ENCODE results near the gene KATNAL2. TPM values are rescaled to one million over a fixed set of nuclear protein-coding genes. Genes with fewer than 3 reads are reported as not detected.
"Not testable (repeated sequence)": the region's sequence is repeated elsewhere in the genome, so short reads cannot be mapped to it uniquely, and the experiment has no call there.

The KATNAL2 gene
- total RNA-seq, 2 donors from 2014 or later = 0.88 to 2.0 TPM

GRCh38 chr18:46915800-46916550 lies 1.4 kb upstream of the KATNAL2 start:
- Mint-ChIP-seq H3K27ac (peak overlapping the region; percentile 86 to 88), H3K36me3 (peaks cover 5 to 46% of the 10 kb centered on the region in 2 donors), H3K9me3 (no peaks in the 10 kb centered on the region)
- no peak for DNase-seq (ENCODE audit: low spot score in 2 of 2)
- ATAC-seq = no peak

DNA sequence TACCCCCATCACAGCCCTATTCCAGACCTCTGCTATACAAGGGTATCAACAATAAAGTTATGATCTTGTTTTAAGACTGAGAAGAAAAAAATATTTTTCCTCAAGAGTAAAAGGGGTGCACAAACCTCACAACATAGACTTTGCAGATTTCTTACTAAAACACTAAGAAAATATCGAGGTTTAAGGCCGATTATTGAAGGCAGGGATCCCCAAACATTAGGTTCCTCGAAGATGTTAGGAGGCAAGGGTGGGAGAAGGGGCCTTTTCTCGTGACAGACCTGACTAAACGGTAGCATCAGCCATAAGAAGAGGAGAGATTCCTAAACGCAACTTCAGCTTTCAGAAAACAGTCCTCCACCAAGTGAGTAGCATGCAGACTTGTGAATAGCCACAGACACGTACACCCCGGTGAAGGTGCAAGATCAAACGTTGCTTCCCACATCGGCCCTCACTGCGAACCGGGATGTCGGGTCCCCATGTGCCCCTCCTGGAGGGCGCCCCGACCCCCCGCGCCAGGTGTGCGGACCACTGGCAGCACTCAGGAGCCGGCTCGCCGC lies 773 bp upstream of the KATNAL2 start:
- peak in 1 of 2 donors; percentile 39 for DNase-seq (ENCODE audit: low spot score in 2 of 2)
- Mint-ChIP-seq H3K9me3 (no peaks in the 10 kb centered on the region), H3K36me3 (peaks cover 5 to 46% of the 10 kb centered on the region in 2 donors), H3K27ac (peak overlapping the region; percentile 86 to 88)
- ATAC-seq = peak; percentile 46 to 56

DNA sequence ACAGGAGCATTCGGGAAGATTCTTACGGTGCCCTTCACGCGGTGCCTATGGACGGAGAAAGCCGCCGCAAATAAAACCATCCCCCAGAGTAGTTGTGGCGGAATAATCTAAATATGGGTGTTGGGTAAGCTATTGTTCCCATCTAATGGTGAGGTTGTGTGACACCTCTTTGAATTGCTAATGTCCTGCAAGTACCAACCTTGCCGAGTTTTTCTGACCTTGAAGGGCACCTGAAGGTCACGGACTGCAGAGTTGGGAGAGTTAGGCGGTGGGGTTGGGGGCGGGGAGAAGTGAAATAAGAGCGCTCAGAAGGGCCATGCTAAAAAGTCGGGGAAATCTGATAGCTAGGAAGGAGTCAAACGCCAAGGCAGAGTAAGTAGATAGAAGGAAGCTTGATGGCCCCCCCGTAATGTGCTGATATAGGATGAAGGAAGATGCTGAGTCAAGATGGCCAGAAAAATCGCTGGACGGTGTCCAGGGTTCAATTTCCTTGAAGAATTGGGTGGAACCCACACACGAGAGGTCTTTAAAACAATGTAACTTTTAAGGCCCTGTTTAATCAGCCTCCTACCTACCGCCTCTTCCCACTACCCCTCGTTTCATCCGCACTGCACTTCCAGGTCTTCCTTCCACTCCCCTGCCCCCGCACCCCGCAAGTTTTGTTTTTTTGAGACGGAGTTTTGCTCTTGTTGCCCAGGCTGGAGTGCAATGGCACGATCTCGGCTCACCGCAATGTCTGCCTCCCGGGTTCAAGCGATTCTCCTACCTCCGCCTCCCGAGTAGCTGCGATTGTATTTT lies 600 bp downstream of the KATNAL2 start:
- ATAC-seq (no peak), DNase-seq (ENCODE audit: low spot score in 2 of 2) (no peak)
- H3K36me3 Mint-ChIP-seq = peaks cover 5 to 46% of the 10 kb centered on the region in 2 donors
- H3K9me3 Mint-ChIP-seq = no peaks in the 10 kb centered on the region
- peak overlapping the region; percentile 79 to 86 for H3K27ac Mint-ChIP-seq

GRCh38 chr18:46920067-46920466 lies 2.7 kb downstream of the KATNAL2 start:
- Mint-ChIP-seq H3K9me3 (no peaks in the 10 kb centered on the region), H3K36me3 (peaks cover 11 to 32% of the 10 kb centered on the region in 2 donors), H3K27ac (no peak overlapping the region)
- DNase-seq (ENCODE audit: low spot score in 2 of 2) = no peak
- no peak for ATAC-seq

DNA sequence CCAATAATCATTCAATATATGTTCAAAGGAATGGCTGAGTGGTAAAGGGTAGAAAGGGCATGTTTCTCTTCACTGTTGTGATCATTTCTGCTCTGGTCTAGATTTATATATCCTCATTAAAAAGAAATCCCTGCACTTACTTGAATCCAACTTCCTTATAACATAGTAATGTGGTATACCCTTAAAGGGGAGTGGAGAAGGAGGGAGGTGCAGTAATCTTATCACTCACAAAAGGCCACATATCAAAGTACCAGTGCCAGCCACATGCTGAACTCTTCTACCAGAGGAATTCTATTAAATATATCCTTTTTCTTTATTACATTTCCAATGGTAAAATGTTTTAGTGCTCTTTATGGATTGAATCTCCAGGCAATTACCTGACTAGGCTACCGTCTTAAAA lies 3.3 kb downstream of the KATNAL2 start:
- H3K27ac Mint-ChIP-seq = no peak overlapping the region
- H3K36me3 Mint-ChIP-seq = peaks cover 11 to 27% of the 10 kb centered on the region in 2 donors
- DNase-seq (ENCODE audit: low spot score in 2 of 2) (no peak), ATAC-seq (no peak)
- H3K9me3 Mint-ChIP-seq = no peaks in the 10 kb centered on the region

DNA sequence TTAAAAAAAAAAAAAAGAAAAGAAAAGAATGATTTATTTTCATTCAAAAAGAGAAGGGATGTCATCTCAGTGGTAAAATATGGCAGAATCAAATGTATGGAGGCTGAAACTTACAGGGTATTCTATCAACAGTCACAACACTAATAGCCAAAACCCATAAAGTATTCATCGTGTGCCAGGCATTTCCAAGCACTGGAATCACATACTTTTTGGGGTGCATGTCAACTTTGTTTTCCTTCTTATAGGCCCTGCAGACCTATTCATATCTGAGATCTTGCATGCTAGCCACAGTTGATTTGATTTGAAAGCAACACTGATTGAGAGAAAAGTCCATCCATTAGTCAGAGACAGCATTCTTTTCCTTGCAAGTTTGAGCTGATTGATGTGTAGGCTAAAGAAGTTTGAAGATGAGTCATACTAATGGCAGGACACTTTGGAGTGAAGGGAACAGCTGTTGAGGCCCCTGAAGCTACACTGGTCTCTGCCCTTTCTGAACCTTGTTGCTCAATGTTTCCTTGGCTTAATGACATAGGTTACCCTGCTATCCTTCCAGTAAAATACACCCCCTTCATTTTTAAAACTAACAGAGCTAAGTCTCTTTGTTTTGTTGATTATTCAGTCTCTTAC lies 22.0 kb downstream of the KATNAL2 start:
- H3K36me3 Mint-ChIP-seq = no peaks in the 10 kb centered on the region
- no peak overlapping the region for H3K27ac Mint-ChIP-seq
- no peaks in the 10 kb centered on the region for H3K9me3 Mint-ChIP-seq
- ATAC-seq (no peak), DNase-seq (ENCODE audit: low spot score in 2 of 2) (no peak)

- H3K36me3 Mint-ChIP-seq = no peaks in the 10 kb centered on the region
- DNase-seq (ENCODE audit: low spot score in 2 of 2) (no peak), ATAC-seq (no peak)
- no peaks in the 10 kb centered on the region for H3K9me3 Mint-ChIP-seq
- no peak overlapping the region for H3K27ac Mint-ChIP-seq
Measured at GRCh38 chr18:46939998-46940571, 22.7 kb downstream of the KATNAL2 start.

DNA sequence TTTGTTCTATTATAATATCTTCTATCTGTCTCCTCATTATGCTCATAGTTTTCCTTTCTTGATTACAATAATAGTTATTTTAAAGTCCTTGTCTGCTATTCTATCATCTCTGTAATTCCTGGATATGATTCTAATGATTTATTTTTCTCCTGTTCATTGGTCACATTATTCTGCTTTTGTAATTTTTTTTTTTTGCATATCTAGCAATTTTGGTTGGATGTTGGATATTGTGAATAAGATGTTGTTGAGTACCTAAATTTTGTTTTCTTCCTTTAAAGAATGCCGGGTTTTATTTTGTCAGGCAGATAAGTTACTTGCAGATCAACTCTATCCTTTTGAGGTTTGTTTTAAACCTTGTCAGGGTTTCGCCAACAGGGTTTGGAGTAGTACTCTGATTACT lies 25.2 kb downstream of the KATNAL2 start:
- H3K9me3 Mint-ChIP-seq = no peaks in the 10 kb centered on the region
- DNase-seq (ENCODE audit: low spot score in 2 of 2) = no peak
- H3K36me3 Mint-ChIP-seq = no peaks in the 10 kb centered on the region
- no peak for ATAC-seq
- no peak overlapping the region for H3K27ac Mint-ChIP-seq

DNA sequence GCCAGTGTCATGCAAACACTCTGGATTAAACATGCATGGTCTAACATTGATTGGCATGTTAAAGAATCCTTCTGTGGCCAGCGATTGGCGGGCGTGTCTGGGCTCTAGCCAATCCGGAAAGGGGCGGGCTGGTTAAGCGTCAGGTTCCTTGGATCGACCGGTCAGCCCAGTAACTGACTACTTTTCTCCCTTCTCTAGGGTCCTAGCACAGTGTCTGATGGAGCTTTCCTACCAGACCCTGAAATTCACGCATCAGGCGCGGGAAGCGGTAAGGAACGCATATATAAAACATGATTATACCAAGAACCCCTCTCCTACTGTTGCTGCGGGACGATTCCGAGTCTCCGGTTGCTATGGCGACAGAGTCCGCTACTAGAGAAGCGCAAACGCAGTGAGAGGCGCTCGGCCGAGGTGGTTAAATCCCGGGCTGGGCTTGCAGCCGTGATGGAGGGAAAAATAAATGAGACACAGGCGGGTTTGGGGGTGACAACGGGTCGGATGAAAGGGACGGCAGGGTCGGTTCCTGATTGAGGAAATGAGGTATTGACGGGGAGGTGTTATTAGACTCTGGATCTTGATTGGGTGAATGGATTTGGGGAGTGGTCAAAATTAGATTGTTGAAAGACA lies 29.4 kb downstream of the KATNAL2 start:
- no peak overlapping the region for H3K27ac Mint-ChIP-seq
- no peaks in the 10 kb centered on the region for H3K36me3 Mint-ChIP-seq
- peak; percentile 65 to 69 for DNase-seq (ENCODE audit: low spot score in 2 of 2)
- no peaks in the 10 kb centered on the region for H3K9me3 Mint-ChIP-seq
- ATAC-seq = peak; percentile 97 to 98

- Mint-ChIP-seq H3K27ac (no peak overlapping the region), H3K9me3 (no peaks in the 10 kb centered on the region), H3K36me3 (no peaks in the 10 kb centered on the region)
- DNase-seq (ENCODE audit: low spot score in 2 of 2) (no peak), ATAC-seq (no peak)
Measured at GRCh38 chr18:46950064-46950656, 32.8 kb downstream of the KATNAL2 start.

DNA sequence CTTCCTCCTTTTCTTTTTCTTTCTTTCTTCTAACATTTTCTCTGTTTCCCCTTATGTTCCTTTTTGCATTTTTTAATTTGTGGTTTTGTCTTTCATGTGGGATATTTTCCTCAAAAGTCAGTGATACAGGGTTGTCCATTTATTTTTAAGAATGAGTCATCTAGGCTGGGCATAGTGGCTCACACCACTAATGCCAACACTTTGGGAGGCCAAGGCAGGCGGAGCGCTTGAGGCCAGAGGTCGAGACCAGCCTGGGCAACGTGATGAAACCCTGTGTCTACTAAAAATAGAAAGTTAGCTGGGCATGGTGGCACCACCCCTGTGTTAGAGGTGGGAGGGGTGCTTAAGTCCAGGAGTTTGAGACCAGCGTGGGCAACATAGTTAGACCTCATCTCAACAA lies 35.8 kb downstream of the KATNAL2 start:
- DNase-seq (ENCODE audit: low spot score in 2 of 2) = no peak
- H3K36me3 Mint-ChIP-seq = no peaks in the 10 kb centered on the region
- ATAC-seq = no peak
- H3K27ac Mint-ChIP-seq = no peak overlapping the region
- no peaks in the 10 kb centered on the region for H3K9me3 Mint-ChIP-seq

DNA sequence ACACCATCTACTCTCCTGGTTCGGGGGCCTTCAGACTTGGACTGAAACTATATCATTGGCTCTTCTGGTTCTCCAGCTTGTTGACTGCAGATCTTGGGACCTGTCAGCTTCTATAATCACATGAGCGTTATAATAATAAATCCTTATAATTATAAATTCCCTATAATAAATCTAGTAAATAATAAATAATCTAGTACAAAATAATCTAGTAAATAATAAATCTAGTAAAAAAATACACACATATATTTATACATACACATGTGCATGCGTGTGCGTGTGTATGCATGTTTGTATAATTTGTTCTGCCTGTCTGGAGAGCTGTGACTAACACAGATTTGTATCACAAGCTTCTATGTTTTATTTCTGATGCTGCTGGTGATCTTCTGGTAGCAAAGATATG lies 40.8 kb downstream of the KATNAL2 start:
- ATAC-seq (no peak), DNase-seq (ENCODE audit: low spot score in 2 of 2) (no peak)
- no peaks in the 10 kb centered on the region for H3K36me3 Mint-ChIP-seq
- H3K9me3 Mint-ChIP-seq = peaks cover 0 to 5% of the 10 kb centered on the region in 2 donors
- no peak overlapping the region for H3K27ac Mint-ChIP-seq

GRCh38 chr18:46963656-46964578 lies 46.5 kb downstream of the KATNAL2 start:
- DNase-seq (ENCODE audit: low spot score in 2 of 2); H3K36me3 Mint-ChIP-seq; H3K27ac Mint-ChIP-seq: not testable (repeated sequence)
- peaks cover 0 to 12% of the 10 kb centered on the region in 2 donors for H3K9me3 Mint-ChIP-seq
- ATAC-seq = peak in 1 of 2 donors; percentile 39

GRCh38 chr18:46964579-46965293 lies 47.3 kb downstream of the KATNAL2 start:
- H3K9me3 Mint-ChIP-seq = peaks cover 0 to 12% of the 10 kb centered on the region in 2 donors
- DNase-seq (ENCODE audit: low spot score in 2 of 2); H3K36me3 Mint-ChIP-seq; H3K27ac Mint-ChIP-seq: not testable (repeated sequence)
- ATAC-seq = peak; percentile 9 to 26

All from activated naive CD4-positive, alpha-beta T cell treated with anti-CD3 and anti-CD28 coated beads, Interleukin-2, amount 50 U/mL, for 72 hours (primary cell).